Endothelial cell of umbilical vein (primary cell): Measurements from ENCODE around the gene PDE11A. TPM values are rescaled to one million over a fixed set of nuclear protein-coding genes. Genes with fewer than 3 reads are reported as not detected.

Experiments
- BruUV-seq: library from RNA; stranded (reverse); fragments of 400-500 nt; replicated peaks from 2 replicates; lab custom pipeline; 2021; lab: Mats Ljungman, UMichigan
- CTCF ChIA-PET: fragments of 300-600, 350-600 bp; sonication (Branson Sonifier 250); formaldehyde crosslinking; loops from one replicate; lab custom pipeline; 2021; ENCODE audit warnings: antibody characterized with exemption, inconsistent platforms; lab: Charles Lee
- POLR2A ChIA-PET: fragments of 300-600, 350-600 bp; sonication (Branson Sonifier 250); formaldehyde crosslinking; loops from one replicate; lab custom pipeline; 2021; ENCODE audit warnings: antibody characterized with exemption, inconsistent platforms; lab: Charles Lee
- DNase-seq: peaks from one replicate; pipeline ENCODE4 v3.0.0-alpha.2; 2011; ENCODE audit warnings: low read depth, low spot score
- FAIRE-seq: peaks from 2 replicates; lab custom pipeline; 2011; peaks lifted over from hg19 to GRCh38; lab: Jason Lieb, UNC
- H2AFZ ChIP-seq: 2 replicates; pipeline ENCODE4 v1.6.0; 2012; ENCODE audit warnings: low read depth, low read length, control low read depth, inconsistent platforms
- H3K27ac ChIP-seq: 2 replicates; pipeline ENCODE4 v1.5.1; 2011; ENCODE audit warnings: low read depth, mild to moderate bottlenecking, control low read depth, low read length, moderate library complexity; ENCODE audit not compliant: insufficient read depth
- H3K27me3 ChIP-seq, 2 experiments: 2 replicates each; pipeline versions ENCODE4 v1.6.0 to v1.6.1; 2011; ENCODE audit warnings: low read length in 2 of 2, mixed read lengths in 1 of 2; ENCODE audit not compliant: control insufficient read depth in 2 of 2, insufficient read depth in 2 of 2
- H3K36me3 ChIP-seq, 2 experiments: 2 replicates in 1 of 2; 3 replicates in 1 of 2; pipeline ENCODE4 v1.5.1; 2011; ENCODE audit warnings: low read length in 2 of 2, mild to moderate bottlenecking in 1 of 2, moderate library complexity in 1 of 2; ENCODE audit not compliant: control insufficient read depth in 2 of 2, insufficient read depth in 2 of 2; ENCODE audit errors: extremely low read depth in 1 of 2
- H3K4me1 ChIP-seq: 3 replicates; pipeline ENCODE4 v1.5.1; 2011; ENCODE audit warnings: mild to moderate bottlenecking, low read length; ENCODE audit not compliant: control insufficient read depth, insufficient read depth; ENCODE audit errors: extremely low read depth
- H3K4me2 ChIP-seq: 2 replicates; pipeline ENCODE4 v1.6.1; 2011; ENCODE audit warnings: low read length, control low read depth, mixed read lengths; ENCODE audit not compliant: insufficient read depth
- H3K4me3 ChIP-seq, 3 experiments: fragments of 200-600 bp in 1 of 3; sonication (generic), shearing (Covaris generic) in 1 of 3; replicated peaks in 1 of 3; 2 replicates each; pipeline ENCODE4 v1.5.1; 2011 to 2016; ENCODE audit warnings: control low read depth in 3 of 3, low read length in 3 of 3, mild to moderate bottlenecking in 2 of 3, inconsistent platforms in 1 of 3, low read depth in 1 of 3, moderate library complexity in 1 of 3; ENCODE audit not compliant: insufficient read depth in 1 of 3
- H3K79me2 ChIP-seq: 2 replicates; pipeline ENCODE4 v1.6.0; 2012; ENCODE audit warnings: low read length, inconsistent platforms; ENCODE audit not compliant: control insufficient read depth, insufficient read depth
- H3K9ac ChIP-seq: replicated peaks from 2 replicates; pipeline ENCODE3; 2011; ENCODE audit warnings: low read length, control low read depth; ENCODE audit not compliant: insufficient read depth; ENCODE audit errors: extremely low read depth
- H3K9me1 ChIP-seq: replicated peaks from 3 replicates; pipeline ENCODE4 v1.6.0; 2011; ENCODE audit warnings: mild to moderate bottlenecking, low read length; ENCODE audit not compliant: control insufficient read depth, insufficient read depth; ENCODE audit errors: extremely low read depth
- H3K9me3 ChIP-seq: replicated peaks from 2 replicates; pipeline ENCODE4 v1.5.1; 2012; ENCODE audit warnings: low read length, inconsistent platforms; ENCODE audit not compliant: control insufficient read depth, insufficient read depth
- H4K20me1 ChIP-seq: replicated peaks from 2 replicates; pipeline ENCODE3; 2011; ENCODE audit warnings: mild to moderate bottlenecking, low read length; ENCODE audit not compliant: control insufficient read depth, insufficient read depth; ENCODE audit errors: extremely low read depth
- EZH2 ChIP-seq: IDR thresholded peaks from 2 replicates; pipeline ENCODE4 v1.6.1; 2012; ENCODE audit warnings: borderline replicate concordance, low read depth, mild to moderate bottlenecking, moderate library complexity, low read length, inconsistent platforms; ENCODE audit not compliant: severe bottlenecking
- FOS ChIP-seq: IDR thresholded peaks from 2 replicates; pipeline ENCODE4 v1.6.1; 2011; ENCODE audit warnings: mild to moderate bottlenecking, low read length, moderate library complexity, borderline replicate concordance; ENCODE audit not compliant: insufficient read depth
- GATA2 ChIP-seq: IDR thresholded peaks from 2 replicates; pipeline ENCODE4 v1.7.0; 2011; ENCODE audit warnings: low read depth, mild to moderate bottlenecking, moderate library complexity, mixed read lengths, low read length; ENCODE audit not compliant: insufficient read length, insufficient read depth
- JUN ChIP-seq: IDR thresholded peaks from 2 replicates; pipeline ENCODE4 v1.6.1; 2011; ENCODE audit warnings: borderline replicate concordance, low read depth; ENCODE audit not compliant: insufficient read length, insufficient read depth
- MYC ChIP-seq: IDR thresholded peaks from one replicate; pipeline ENCODE4 v1.6.1; 2011; ENCODE audit warnings: mild to moderate bottlenecking, low read depth, low read length
- POLR2A ChIP-seq: IDR thresholded peaks from 2 replicates; pipeline ENCODE4 v1.6.1; 2012; ENCODE audit warnings: low read depth, mild to moderate bottlenecking, control low read depth, low read length
- POLR2AphosphoS5 ChIP-seq: IDR thresholded peaks from 2 replicates; pipeline ENCODE4 v1.6.1; 2012; ENCODE audit warnings: low read depth, mild to moderate bottlenecking, control low read depth, low read length, moderate library complexity; ENCODE audit not compliant: insufficient read depth
- dilution Hi-C: fragments of 300-500 bp; cut with MboI; formaldehyde crosslinking; loops from one replicate; pipeline ENCODE4 v1.15.0; 2019; ENCODE audit warnings: low sequenced_read_pairs; ENCODE audit not compliant: extremely low pct_ligation_motif_present
- intact Hi-C: fragments of 100-400 bp; cut with micrococcal nuclease; formaldehyde crosslinking; loops from one replicate; pipeline ENCODE4 v1.10.0; 2022
- polyA plus RNA-seq, 4 experiments: library from polyadenylated mRNA; depleted of rRNA in 3 of 4; stranded (reverse) in 3 of 4; unstranded in 1 of 4; fragments of >200 nt; gene quantifications; 2 replicates each; pipeline versions ENCODE4 v1.2.1 to v1.2.3, GENCODE V29; 2011 to 2012; ENCODE audit warnings: missing spikeins in 1 of 4
- total RNA-seq: library from RNA; stranded (reverse); gene quantifications from 2 replicates; pipeline ENCODE4 v1.2.3, GENCODE V29; 2021
- TF ChIP-seq, protein P1 (sequence below), 2 donors: IDR thresholded peaks; 1 replicate in 1 of 2; 2 replicates in 1 of 2; pipeline ENCODE4 v1.5.1; 2011; ENCODE audit warnings: low read length in 2 of 2, mild to moderate bottlenecking in 2 of 2, moderate library complexity in 2 of 2, control low read depth in 1 of 2, inconsistent platforms in 1 of 2, low read depth in 1 of 2; ENCODE audit not compliant: insufficient read depth in 1 of 2; ENCODE audit errors: extremely low read depth in 1 of 2
- TF ChIP-seq, protein P2 (sequence below): IDR thresholded peaks from 2 replicates; pipeline ENCODE4 v1.6.1; 2011; ENCODE audit not compliant: insufficient read depth, insufficient read length

The PDE11A gene
- total and polyA plus RNA-seq, 2 donors (not counting 3 experiments of a cell fraction or from before 2014, with no cell fraction given): 0.07 to 0.51 TPM

DNA sequence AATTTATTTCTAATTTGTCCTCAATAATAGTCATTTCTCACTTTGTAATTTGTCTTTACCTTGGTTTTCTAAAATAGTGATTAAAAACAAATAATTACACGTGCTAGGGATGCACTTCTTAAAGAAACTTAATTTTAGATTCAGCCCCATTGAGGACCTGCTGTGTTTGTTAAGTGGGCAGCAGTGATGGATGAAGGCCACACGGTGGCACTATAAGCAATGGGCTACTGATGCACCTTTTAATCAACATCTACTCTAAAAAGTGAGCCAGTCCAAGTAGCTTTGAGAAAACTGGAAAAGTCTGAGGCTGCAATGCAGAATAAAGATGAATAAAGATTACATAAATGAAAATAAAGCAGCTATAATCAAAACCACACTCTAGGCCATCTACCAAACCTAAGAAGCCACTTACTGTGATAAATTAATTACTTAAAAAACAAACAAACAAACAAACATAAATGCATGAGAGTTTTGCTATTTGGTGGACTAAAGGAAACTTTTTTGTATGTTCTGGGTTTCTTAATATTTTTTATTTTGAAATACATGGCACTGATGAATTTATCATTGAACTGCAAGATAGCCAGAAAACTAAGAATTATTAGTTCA lies 89.3 kb downstream of the PDE11A start:
- Histone ChIP-seq H3K9ac (no peak overlapping the region), H2AFZ (no peak overlapping the region), H3K27ac (no peak overlapping the region), H3K4me2 (no peak overlapping the region), H3K4me1 (no peaks in the 10 kb centered on the region), H3K9me3 (no peaks in the 10 kb centered on the region), H3K4me3 (no peak overlapping the region), H3K79me2 (no peaks in the 10 kb centered on the region), H3K27me3 (peaks cover 2 to 3% of the 10 kb centered on the region in 2 experiments), H3K36me3 (no peaks in the 10 kb centered on the region), H3K9me1 (no peaks in the 10 kb centered on the region), H4K20me1 (no peaks in the 10 kb centered on the region)
- ChIA-PET POLR2A (no interaction called here), CTCF (interaction anchor here (1.0 to 2.2 kb wide), 7 partner anchors 10 to 436 kb away, joined by 3 to 17 read pairs (median 4); no protein-coding TSS in a partner anchor)
- no TSS peak for BruUV-seq
- intact Hi-C loops (loop anchor here (2.0 to 5.0 kb wide), 2 partner anchors 130 to 429 kb away; partner anchors contain the start of gene RBM45), dilution Hi-C loops (no loop called here)
- DNase-seq (peak; percentile 53), FAIRE-seq (peak; percentile 86)
- TF ChIP-seq, protein P1, sequence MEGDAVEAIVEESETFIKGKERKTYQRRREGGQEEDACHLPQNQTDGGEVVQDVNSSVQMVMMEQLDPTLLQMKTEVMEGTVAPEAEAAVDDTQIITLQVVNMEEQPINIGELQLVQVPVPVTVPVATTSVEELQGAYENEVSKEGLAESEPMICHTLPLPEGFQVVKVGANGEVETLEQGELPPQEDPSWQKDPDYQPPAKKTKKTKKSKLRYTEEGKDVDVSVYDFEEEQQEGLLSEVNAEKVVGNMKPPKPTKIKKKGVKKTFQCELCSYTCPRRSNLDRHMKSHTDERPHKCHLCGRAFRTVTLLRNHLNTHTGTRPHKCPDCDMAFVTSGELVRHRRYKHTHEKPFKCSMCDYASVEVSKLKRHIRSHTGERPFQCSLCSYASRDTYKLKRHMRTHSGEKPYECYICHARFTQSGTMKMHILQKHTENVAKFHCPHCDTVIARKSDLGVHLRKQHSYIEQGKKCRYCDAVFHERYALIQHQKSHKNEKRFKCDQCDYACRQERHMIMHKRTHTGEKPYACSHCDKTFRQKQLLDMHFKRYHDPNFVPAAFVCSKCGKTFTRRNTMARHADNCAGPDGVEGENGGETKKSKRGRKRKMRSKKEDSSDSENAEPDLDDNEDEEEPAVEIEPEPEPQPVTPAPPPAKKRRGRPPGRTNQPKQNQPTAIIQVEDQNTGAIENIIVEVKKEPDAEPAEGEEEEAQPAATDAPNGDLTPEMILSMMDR (IDR thresholded peaks at IDR 0.05; ENCODE audit: extremely low read depth in 1 of 2, insufficient read depth in 1 of 2, low read depth in 1 of 2, low read length in 2 of 2): peak; percentile 72 to 84
- TF ChIP-seq, protein P2, sequence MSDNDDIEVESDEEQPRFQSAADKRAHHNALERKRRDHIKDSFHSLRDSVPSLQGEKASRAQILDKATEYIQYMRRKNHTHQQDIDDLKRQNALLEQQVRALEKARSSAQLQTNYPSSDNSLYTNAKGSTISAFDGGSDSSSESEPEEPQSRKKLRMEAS: no peak

DNA sequence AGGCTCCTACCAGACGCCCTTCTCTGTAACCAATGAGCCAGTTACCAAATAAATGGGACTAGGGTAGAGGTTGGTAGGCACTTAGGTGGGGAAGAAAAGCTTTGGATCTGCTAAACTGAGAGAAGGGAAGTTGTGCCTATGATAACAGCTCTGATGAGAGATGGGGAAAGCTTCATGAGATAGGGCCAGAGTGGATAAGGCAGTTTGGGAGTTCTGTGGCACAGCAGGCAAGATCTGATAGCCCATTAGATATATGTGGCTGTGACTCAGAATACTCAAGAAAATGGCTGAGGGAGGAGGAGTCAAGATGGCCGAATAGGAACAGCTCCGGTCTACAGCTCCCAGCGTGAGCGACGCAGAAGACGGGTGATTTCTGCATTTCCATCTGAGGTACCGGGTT lies 99.8 kb downstream of the PDE11A start:
- no peaks in the 10 kb centered on the region for H4K20me1 ChIP-seq
- BruUV-seq: no TSS peak
- ChIA-PET POLR2A (no interaction called here), CTCF (interaction anchor here (0.6 kb wide), 1 partner anchor 9 kb away, joined by 3 read pairs; no protein-coding TSS in a partner anchor)
- H3K27ac ChIP-seq: no peak overlapping the region
- dilution Hi-C loops (no loop called here), intact Hi-C loops (no loop called here)
- H2AFZ ChIP-seq: no peak overlapping the region
- H3K79me2 ChIP-seq: no peaks in the 10 kb centered on the region
- no peaks in the 10 kb centered on the region for H3K27me3 ChIP-seq
- H3K9ac ChIP-seq: no peak overlapping the region
- no peak for TF ChIP-seq GATA2
- no peak for TF ChIP-seq POLR2AphosphoS5
- TF ChIP-seq, protein P2: no peak
- no peak for TF ChIP-seq EZH2
- TF ChIP-seq JUN: no peak
- TF ChIP-seq MYC: no peak
- no peak for TF ChIP-seq POLR2A
- TF ChIP-seq, protein P1 (IDR thresholded peaks at IDR 0.05; ENCODE audit: extremely low read depth in 1 of 2, insufficient read depth in 1 of 2, low read depth in 1 of 2, low read length in 2 of 2): no peak
- TF ChIP-seq FOS: no peak
- no peaks in the 10 kb centered on the region for H3K36me3 ChIP-seq
- H3K4me3 ChIP-seq: no peak overlapping the region
- no peaks in the 10 kb centered on the region for H3K4me1 ChIP-seq
- DNase-seq (no peak), FAIRE-seq (no peak)
- no peaks in the 10 kb centered on the region for H3K9me1 ChIP-seq
- H3K4me2 ChIP-seq: no peak overlapping the region
- H3K9me3 ChIP-seq: no peaks in the 10 kb centered on the region
